Neutrophil (primary cell): Measurements from ENCODE around the gene PRR20B.
"Not testable (repeated sequence)": the region's sequence is repeated elsewhere in the genome, so short reads cannot be mapped to it uniquely, and the experiment has no call there.

Source experiments
- H3K27ac ChIP-seq: fragments of 200-600 bp; sonication (generic); 2 replicates; pipeline ENCODE4 v1.5.1; 2016; ENCODE audit warnings: mild to moderate bottlenecking, moderate library complexity
- H3K27me3 ChIP-seq: fragments of 200-600 bp; sonication (generic); 2 replicates; pipeline ENCODE4 v1.6.0; 2016; ENCODE audit warnings: mild to moderate bottlenecking
- H3K36me3 ChIP-seq: fragments of 200-600 bp; sonication (generic); 2 replicates; pipeline ENCODE4 v1.5.1; 2017
- H3K4me1 ChIP-seq, 2 experiments: fragments of 200-600 bp in 1 of 2; sonication (generic) in 1 of 2; 1 replicate in 1 of 2; 2 replicates in 1 of 2; pipeline versions ENCODE4 v1.5.1 to v1.6.1; 2013 to 2016; ENCODE audit warnings: low read depth in 1 of 2, low read length in 1 of 2, mild to moderate bottlenecking in 1 of 2, moderate library complexity in 1 of 2; ENCODE audit not compliant: control insufficient read depth in 1 of 2, insufficient read depth in 1 of 2
- H3K4me3 ChIP-seq, 2 experiments: fragments of 200-600 bp in 1 of 2; sonication (generic) in 1 of 2; 1 replicate in 1 of 2; 2 replicates in 1 of 2; pipeline ENCODE4 v1.5.1; 2013 to 2016; ENCODE audit warnings: low read depth in 1 of 2, low read length in 1 of 2, mild to moderate bottlenecking in 1 of 2, moderate library complexity in 1 of 2
- H3K9me3 ChIP-seq: fragments of 200-600 bp; sonication (generic); 2 replicates; pipeline ENCODE4 v1.5.1; 2016
- TF ChIP-seq, protein P1 (sequence below): fragments of 200-600 bp; sonication (generic); IDR thresholded peaks from 2 replicates; pipeline ENCODE4 v1.5.1; 2016; ENCODE audit warnings: antibody characterized with exemption

PRR20B gene

GRCh38 chr13:57147188-57147587 lies at the start of gene PRR20B:
Gene PRR20B (plus strand): TSS chr13:57147488. CDS start chr13:57147875, 387 bp downstream.
- not testable (repeated sequence) for H3K4me1 ChIP-seq, H3K27me3 ChIP-seq, H3K4me3 ChIP-seq, H3K27ac ChIP-seq, H3K36me3 ChIP-seq, H3K9me3 ChIP-seq

GRCh38 chr13:57114945-57115344 lies 32.3 kb upstream of the PRR20B start:
- H3K27me3 ChIP-seq: no peaks in the 10 kb centered on the region
- no peak overlapping the region for H3K4me3 ChIP-seq
- no peak overlapping the region for H3K27ac ChIP-seq
- H3K9me3 ChIP-seq: no peaks in the 10 kb centered on the region
- TF ChIP-seq, protein P1, sequence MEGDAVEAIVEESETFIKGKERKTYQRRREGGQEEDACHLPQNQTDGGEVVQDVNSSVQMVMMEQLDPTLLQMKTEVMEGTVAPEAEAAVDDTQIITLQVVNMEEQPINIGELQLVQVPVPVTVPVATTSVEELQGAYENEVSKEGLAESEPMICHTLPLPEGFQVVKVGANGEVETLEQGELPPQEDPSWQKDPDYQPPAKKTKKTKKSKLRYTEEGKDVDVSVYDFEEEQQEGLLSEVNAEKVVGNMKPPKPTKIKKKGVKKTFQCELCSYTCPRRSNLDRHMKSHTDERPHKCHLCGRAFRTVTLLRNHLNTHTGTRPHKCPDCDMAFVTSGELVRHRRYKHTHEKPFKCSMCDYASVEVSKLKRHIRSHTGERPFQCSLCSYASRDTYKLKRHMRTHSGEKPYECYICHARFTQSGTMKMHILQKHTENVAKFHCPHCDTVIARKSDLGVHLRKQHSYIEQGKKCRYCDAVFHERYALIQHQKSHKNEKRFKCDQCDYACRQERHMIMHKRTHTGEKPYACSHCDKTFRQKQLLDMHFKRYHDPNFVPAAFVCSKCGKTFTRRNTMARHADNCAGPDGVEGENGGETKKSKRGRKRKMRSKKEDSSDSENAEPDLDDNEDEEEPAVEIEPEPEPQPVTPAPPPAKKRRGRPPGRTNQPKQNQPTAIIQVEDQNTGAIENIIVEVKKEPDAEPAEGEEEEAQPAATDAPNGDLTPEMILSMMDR: no peak
- H3K36me3 ChIP-seq: no peaks in the 10 kb centered on the region
- H3K4me1 ChIP-seq: no peaks in the 10 kb centered on the region

GRCh38 chr13:57123681-57124080 lies 23.6 kb upstream of the PRR20B start:
- Histone ChIP-seq H3K27ac (no peak overlapping the region), H3K36me3 (no peaks in the 10 kb centered on the region), H3K4me1 (no peaks in the 10 kb centered on the region), H3K27me3 (no peaks in the 10 kb centered on the region), H3K4me3 (no peak overlapping the region), H3K9me3 (no peaks in the 10 kb centered on the region)
- TF ChIP-seq, protein P1: no peak

- Histone ChIP-seq H3K9me3 (no peaks in the 10 kb centered on the region), H3K36me3 (no peaks in the 10 kb centered on the region), H3K4me1 (no peaks in the 10 kb centered on the region), H3K4me3 (no peak overlapping the region), H3K27ac (no peak overlapping the region), H3K27me3 (no peaks in the 10 kb centered on the region)
- TF ChIP-seq, protein P1: no peak
These were observed 18.4 kb upstream of the PRR20B start for GRCh38 chr13:57128909-57129308.

GRCh38 chr13:57136093-57136492 lies 11.2 kb upstream of the PRR20B start:
- no peaks in the 10 kb centered on the region for H3K4me1 ChIP-seq
- H3K27me3 ChIP-seq: no peaks in the 10 kb centered on the region
- TF ChIP-seq, protein P1: no peak
- no peaks in the 10 kb centered on the region for H3K9me3 ChIP-seq
- no peak overlapping the region for H3K4me3 ChIP-seq
- no peak overlapping the region for H3K27ac ChIP-seq
- no peaks in the 10 kb centered on the region for H3K36me3 ChIP-seq

DNA sequence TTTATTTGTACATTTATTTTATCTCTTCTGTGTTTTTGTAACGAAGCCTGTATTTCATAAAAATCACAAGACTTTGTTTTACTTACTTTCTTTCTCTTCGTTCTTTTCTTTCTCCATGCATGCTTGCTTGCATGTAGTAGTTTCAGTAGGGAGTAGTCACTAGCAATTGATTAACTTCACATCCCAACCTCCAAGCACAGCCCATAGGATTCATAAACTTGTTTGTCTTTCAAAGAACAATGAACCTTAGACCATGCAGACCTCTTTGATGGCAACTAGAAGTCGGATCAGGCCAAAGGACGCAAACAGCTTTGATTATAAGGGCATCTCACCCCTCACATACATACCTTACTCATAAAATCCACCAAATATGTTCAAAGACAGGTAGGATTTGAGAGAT lies 9.7 kb upstream of the PRR20B start:
- Histone ChIP-seq H3K4me3 (no peak overlapping the region), H3K36me3 (no peaks in the 10 kb centered on the region), H3K27ac (no peak overlapping the region), H3K27me3 (no peaks in the 10 kb centered on the region), H3K9me3 (no peaks in the 10 kb centered on the region), H3K4me1 (no peaks in the 10 kb centered on the region)
- TF ChIP-seq, protein P1: no peak
